ENCODE results near the gene ITIH5. TPM values are rescaled to one million over a fixed set of nuclear protein-coding genes. Genes with fewer than 3 reads are reported as not detected.
A peak's percentile ranks its signal among the peaks of the same experiment; 100 is the strongest.
"Not testable (repeated sequence)": the region's sequence is repeated elsewhere in the genome, so short reads cannot be mapped to it uniquely, and the experiment has no call there.

ITIH5 gene
- total RNA-seq, 6 experiments from 2014 or later: not detected

- no peaks in the 10 kb centered on the region; the same call in none of the 2 replicates for H3K27me3 Mint-ChIP-seq (ENCODE audit: insufficient read depth)
- peaks cover 14% of the 10 kb centered on the region for H3K9me3 Mint-ChIP-seq
- H3K36me3 Mint-ChIP-seq (ENCODE audit: low read depth): peaks cover 6% of the 10 kb centered on the region; the same call in 1 of the 2 replicates
- no peak overlapping the region for H3K27ac Mint-ChIP-seq
- no peak overlapping the region for H3K4me3 Mint-ChIP-seq
- TF ChIP-seq CTCF (IDR thresholded peaks at IDR 0.05): no peak
- DNase-seq: no peak
- H3K4me1 Mint-ChIP-seq (ENCODE audit: low read depth): no peaks in the 10 kb centered on the region
Observed at GRCh38 chr10:7689591-7689990, 22.8 kb upstream of the ITIH5 start.

GRCh38 chr10:7687228-7687907 is 20.6 kb upstream of the ITIH5 start:
- Mint-ChIP-seq H3K27ac (no peak overlapping the region), H3K9me3 (peaks cover 4% of the 10 kb centered on the region; the same call in 1 of the 2 replicates), H3K27me3 (ENCODE audit: insufficient read depth) (no peaks in the 10 kb centered on the region; the same call in none of the 2 replicates), H3K36me3 (ENCODE audit: low read depth) (no peaks in the 10 kb centered on the region), H3K4me3 (no peak overlapping the region), H3K4me1 (ENCODE audit: low read depth) (no peaks in the 10 kb centered on the region)
- peak; percentile 66 for DNase-seq
- peak; percentile 86 for TF ChIP-seq CTCF (IDR thresholded peaks at IDR 0.05)

GRCh38 chr10:7686351-7687171 is 19.8 kb upstream of the ITIH5 start:
- H3K27me3 Mint-ChIP-seq (ENCODE audit: insufficient read depth): no peaks in the 10 kb centered on the region; the same call in none of the 2 replicates
- TF ChIP-seq CTCF (IDR thresholded peaks at IDR 0.05): no peak
- H3K36me3 Mint-ChIP-seq (ENCODE audit: low read depth): no peaks in the 10 kb centered on the region
- H3K27ac Mint-ChIP-seq: no peak overlapping the region
- no peak overlapping the region for H3K4me3 Mint-ChIP-seq
- no peaks in the 10 kb centered on the region for H3K4me1 Mint-ChIP-seq (ENCODE audit: low read depth)
- no peak for DNase-seq
- peaks cover 4% of the 10 kb centered on the region; the same call in 1 of the 2 replicates for H3K9me3 Mint-ChIP-seq

- not testable (repeated sequence) for H3K9me3 Mint-ChIP-seq; H3K4me1 Mint-ChIP-seq (ENCODE audit: low read depth); H3K4me3 Mint-ChIP-seq; DNase-seq; H3K27ac Mint-ChIP-seq; H3K27me3 Mint-ChIP-seq (ENCODE audit: insufficient read depth); H3K36me3 Mint-ChIP-seq (ENCODE audit: low read depth)
Observed at GRCh38 chr10:7680078-7680477, 13.3 kb upstream of the ITIH5 start.

GRCh38 chr10:7679256-7679655 is 12.5 kb upstream of the ITIH5 start:
- no peak for DNase-seq
- Mint-ChIP-seq H3K27me3 (ENCODE audit: insufficient read depth) (no peaks in the 10 kb centered on the region), H3K4me3 (no peak overlapping the region), H3K4me1 (ENCODE audit: low read depth) (no peaks in the 10 kb centered on the region), H3K27ac (no peak overlapping the region), H3K36me3 (ENCODE audit: low read depth) (no peaks in the 10 kb centered on the region), H3K9me3 (peaks cover 5% of the 10 kb centered on the region; the same call in 1 of the 2 replicates)
- no peak for TF ChIP-seq CTCF (IDR thresholded peaks at IDR 0.05)
